Kidney capillary endothelial cell (primary cell): Measurements from ENCODE around the gene KRTAP5-9.
"Not testable (repeated sequence)": the region's sequence is repeated elsewhere in the genome, so short reads cannot be mapped to it uniquely, and the experiment has no call there.

Source experiments
- DNase-seq: peaks from one replicate; pipeline ENCODE4 v3.0.0-alpha.2; 2018; ENCODE audit warnings: low spot score

KRTAP5-9 gene

DNA sequence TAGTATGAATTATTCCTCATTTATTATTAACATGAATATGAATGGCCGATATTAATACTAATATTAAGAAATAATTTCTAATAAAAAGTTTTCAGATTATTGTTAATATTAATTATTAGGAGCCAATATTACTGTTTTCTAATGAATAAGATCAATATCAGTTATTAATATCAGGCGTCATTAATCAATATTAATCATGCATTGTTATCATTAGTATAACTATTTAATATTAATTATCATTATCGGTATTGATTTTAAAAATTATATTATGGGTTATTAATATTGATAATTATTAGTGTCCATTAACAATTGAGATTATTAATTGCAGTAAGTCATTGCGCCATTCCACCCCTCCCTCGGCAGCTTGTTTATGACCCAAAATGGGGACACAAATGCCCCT lies 37.5 kb downstream of the KRTAP5-9 start:
- not testable (repeated sequence) for DNase-seq

DNA sequence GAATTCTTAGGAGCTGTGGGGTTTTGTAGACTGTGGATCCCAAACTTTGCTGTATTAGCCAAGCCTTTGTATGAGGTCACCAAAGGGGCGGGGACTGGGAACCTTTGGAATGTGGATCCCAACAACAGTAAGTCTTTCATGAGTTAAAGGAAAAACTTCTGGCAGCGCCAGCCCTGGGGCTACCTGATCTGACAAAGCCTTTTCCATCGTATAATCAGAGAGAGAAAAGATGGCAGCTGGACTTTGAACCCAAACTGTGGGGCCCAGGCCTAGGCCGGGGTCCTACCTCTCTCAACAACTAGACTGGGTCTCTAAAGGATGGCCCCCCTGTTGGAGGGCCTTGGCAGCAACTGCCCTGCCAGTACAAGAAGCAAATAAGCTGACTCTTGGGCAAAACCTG lies 40.1 kb downstream of the KRTAP5-9 start:
- not testable (repeated sequence) for DNase-seq

DNA sequence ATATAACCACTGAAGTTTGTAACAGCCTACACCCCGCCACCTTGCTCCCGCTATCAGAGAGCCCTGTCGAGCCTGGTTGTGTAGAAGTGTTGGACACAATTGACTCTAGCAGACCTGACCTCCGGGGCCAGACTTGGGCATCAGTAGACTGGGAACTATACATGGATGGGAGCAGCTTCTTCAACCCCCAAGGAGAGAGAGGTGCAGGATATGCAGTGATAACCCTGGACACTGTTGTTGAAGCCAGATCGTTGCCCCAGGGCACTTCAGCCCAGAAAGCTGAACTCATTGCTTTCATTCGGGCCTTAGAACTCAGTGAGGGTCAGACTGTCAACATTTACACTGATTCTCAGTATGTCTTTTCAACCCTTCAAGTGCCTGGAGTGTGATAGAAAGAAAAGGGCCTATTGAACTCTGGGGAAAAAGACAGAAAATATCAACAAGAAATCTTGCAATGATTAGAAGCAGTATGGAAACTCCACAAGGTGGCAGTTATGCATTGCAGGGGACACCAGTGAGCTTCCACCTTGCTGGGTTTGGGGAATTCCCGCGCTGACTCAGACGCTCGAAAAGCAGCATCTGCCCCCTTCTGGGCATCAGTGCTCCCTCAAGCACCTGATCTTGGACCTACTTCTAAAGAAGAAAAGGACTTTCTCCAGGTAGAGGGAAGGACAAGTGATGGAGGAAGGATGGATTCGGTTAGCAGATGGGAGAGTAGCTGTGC lies 40.8 kb downstream of the KRTAP5-9 start:
- not testable (repeated sequence) for DNase-seq

DNA sequence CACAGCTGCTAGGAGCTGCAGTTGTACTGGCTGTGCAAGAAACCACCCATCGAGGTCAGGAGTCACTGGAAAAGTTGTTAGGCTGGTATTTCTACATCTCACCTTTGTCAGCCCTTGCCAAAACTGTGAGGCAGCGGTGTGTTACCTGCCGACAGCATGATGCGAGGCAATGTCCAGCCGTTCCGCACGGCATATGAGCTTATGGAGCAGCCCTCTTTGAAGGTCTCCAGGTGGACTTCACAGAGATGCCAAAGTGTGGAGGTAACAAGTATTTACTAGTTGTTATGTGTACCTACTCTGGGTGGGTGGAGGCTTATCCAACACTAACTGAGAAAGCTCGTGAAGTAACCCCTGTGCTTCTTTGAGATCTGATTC lies 41.3 kb downstream of the KRTAP5-9 start:
- not testable (repeated sequence) for DNase-seq
